ENCODE results near the gene PROC.

DNA sequence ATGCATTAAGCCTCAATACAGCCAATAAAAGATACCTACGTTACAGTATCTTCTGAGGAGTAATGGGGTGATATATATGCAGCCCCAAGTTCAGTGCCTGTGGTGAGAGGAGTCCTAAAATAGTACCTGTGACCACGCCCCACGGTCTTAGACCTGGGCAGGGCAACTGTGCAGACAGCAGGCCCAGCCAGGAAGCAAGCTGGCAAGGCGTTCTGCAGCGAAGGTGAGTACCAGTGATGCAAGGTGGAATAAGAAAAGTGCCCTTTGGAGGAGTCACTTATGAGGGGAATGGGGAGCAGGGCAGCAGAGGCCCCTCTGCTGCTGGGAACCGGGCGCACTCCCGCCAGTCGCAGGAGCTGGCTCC, 17.7 kb upstream of the PROC start:
- TF ChIP-seq, protein P1, sequence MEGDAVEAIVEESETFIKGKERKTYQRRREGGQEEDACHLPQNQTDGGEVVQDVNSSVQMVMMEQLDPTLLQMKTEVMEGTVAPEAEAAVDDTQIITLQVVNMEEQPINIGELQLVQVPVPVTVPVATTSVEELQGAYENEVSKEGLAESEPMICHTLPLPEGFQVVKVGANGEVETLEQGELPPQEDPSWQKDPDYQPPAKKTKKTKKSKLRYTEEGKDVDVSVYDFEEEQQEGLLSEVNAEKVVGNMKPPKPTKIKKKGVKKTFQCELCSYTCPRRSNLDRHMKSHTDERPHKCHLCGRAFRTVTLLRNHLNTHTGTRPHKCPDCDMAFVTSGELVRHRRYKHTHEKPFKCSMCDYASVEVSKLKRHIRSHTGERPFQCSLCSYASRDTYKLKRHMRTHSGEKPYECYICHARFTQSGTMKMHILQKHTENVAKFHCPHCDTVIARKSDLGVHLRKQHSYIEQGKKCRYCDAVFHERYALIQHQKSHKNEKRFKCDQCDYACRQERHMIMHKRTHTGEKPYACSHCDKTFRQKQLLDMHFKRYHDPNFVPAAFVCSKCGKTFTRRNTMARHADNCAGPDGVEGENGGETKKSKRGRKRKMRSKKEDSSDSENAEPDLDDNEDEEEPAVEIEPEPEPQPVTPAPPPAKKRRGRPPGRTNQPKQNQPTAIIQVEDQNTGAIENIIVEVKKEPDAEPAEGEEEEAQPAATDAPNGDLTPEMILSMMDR (IDR thresholded peaks at IDR 0.05; ENCODE audit: insufficient read depth, low read depth, low read length): no peak
- TF ChIP-seq EZH2 (IDR thresholded peaks at IDR 0.05; ENCODE audit: insufficient read depth, low read length): no peak

Data from astrocyte (in vitro differentiated cells and primary cell).